Fibroblast of lung (primary cell): ENCODE results near the gene TRPV4. TPM values are rescaled to one million over a fixed set of nuclear protein-coding genes. Genes with fewer than 3 reads are reported as not detected.
A peak's percentile ranks its signal among the peaks of the same experiment; 100 is the strongest.

ENCODE experiments used
- DNase-seq, 2 donors: peaks; one replicate each; pipeline versions ENCODE4 v3.0.0 to v3.0.0-alpha.2; 2010; ENCODE audit warnings: low read depth in 2 of 2
- H2AFZ ChIP-seq: 2 replicates; pipeline ENCODE4 v1.5.1; 2012; ENCODE audit warnings: low read length, control low read depth, inconsistent platforms
- H3K27ac ChIP-seq: 2 replicates; pipeline ENCODE4 v1.5.1; 2011; ENCODE audit warnings: low read length, control low read depth; ENCODE audit not compliant: insufficient read depth
- H3K27me3 ChIP-seq: 2 replicates; pipeline ENCODE4 v1.5.1; 2011; ENCODE audit warnings: mild to moderate bottlenecking, low read length; ENCODE audit not compliant: control insufficient read depth, insufficient read depth
- H3K36me3 ChIP-seq: 2 replicates; pipeline ENCODE4 v1.5.1; 2011; ENCODE audit warnings: low read length; ENCODE audit not compliant: control insufficient read depth, insufficient read depth
- H3K4me1 ChIP-seq: 2 replicates; pipeline ENCODE4 v1.5.1; 2011; ENCODE audit warnings: low read length; ENCODE audit not compliant: control insufficient read depth, insufficient read depth; ENCODE audit errors: extremely low read depth
- H3K4me2 ChIP-seq: 2 replicates; pipeline ENCODE4 v1.5.1; 2011; ENCODE audit warnings: low read length, control low read depth; ENCODE audit not compliant: insufficient read depth; ENCODE audit errors: extremely low read depth
- H3K4me3 ChIP-seq, 4 experiments: fragments of 200-600 bp in 1 of 4; sonication (generic) in 1 of 4; replicated peaks in 1 of 4; 2 replicates each; pipeline ENCODE4 v1.5.1; 2011 to 2016; ENCODE audit warnings: low read length in 4 of 4, low read depth in 3 of 4, mild to moderate bottlenecking in 3 of 4, control low read depth in 2 of 4, inconsistent platforms in 1 of 4, mixed read lengths in 1 of 4; ENCODE audit not compliant: insufficient read depth in 1 of 4; ENCODE audit errors: control extremely low read depth in 1 of 4
- H3K79me2 ChIP-seq: 2 replicates; pipeline ENCODE4 v1.5.1; 2012; ENCODE audit warnings: mild to moderate bottlenecking, low read length, inconsistent platforms; ENCODE audit not compliant: control insufficient read depth, insufficient read depth
- H3K9ac ChIP-seq: 2 replicates; pipeline ENCODE4 v1.5.1; 2011; ENCODE audit warnings: mild to moderate bottlenecking, low read length, control low read depth; ENCODE audit not compliant: insufficient read depth
- H3K9me3 ChIP-seq: 2 replicates; pipeline ENCODE4 v1.5.1; 2012; ENCODE audit warnings: low read depth, low read length; ENCODE audit not compliant: control insufficient read depth, insufficient read depth
- H4K20me1 ChIP-seq: 2 replicates; pipeline ENCODE4 v1.5.1; 2011; ENCODE audit warnings: low read length; ENCODE audit not compliant: control insufficient read depth, insufficient read depth; ENCODE audit errors: extremely low read depth
- EZH2 ChIP-seq: IDR thresholded peaks from 2 replicates; pipeline ENCODE4 v1.5.1; 2012; ENCODE audit warnings: low read length, control low read depth, mild to moderate bottlenecking; ENCODE audit errors: missing control alignments
- polyA plus RNA-seq, 2 donors: library from polyadenylated mRNA; depleted of rRNA in 1 of 2; stranded (reverse) in 1 of 2; unstranded in 1 of 2; fragments of >200 nt; gene quantifications; 2 replicates each; pipeline ENCODE4 v1.2.1, GENCODE V29; 2011 to 2012; ENCODE audit warnings: missing spikeins in 1 of 2
- total RNA-seq: library from RNA; depleted of rRNA; stranded (reverse); fragments of >200 nt; gene quantifications from 2 replicates; pipeline ENCODE4 v1.2.1, GENCODE V29; 2014
- TF ChIP-seq, protein P1 (sequence below), 2 donors: IDR thresholded peaks in 1 of 2; conservative IDR thresholded peaks in 1 of 2; 1 replicate in 1 of 2; 2 replicates in 1 of 2; pipeline ENCODE4 v1.5.1; 2011 to 2012; ENCODE audit warnings: low read length in 2 of 2, control low read depth in 1 of 2, inconsistent platforms in 1 of 2, low read depth in 1 of 2, mild to moderate bottlenecking in 1 of 2

TRPV4 gene
- total and polyA plus RNA-seq, 2 donors (not counting 1 experiment from before 2014, with no cell fraction given) = 0.66 to 0.83 TPM

DNA sequence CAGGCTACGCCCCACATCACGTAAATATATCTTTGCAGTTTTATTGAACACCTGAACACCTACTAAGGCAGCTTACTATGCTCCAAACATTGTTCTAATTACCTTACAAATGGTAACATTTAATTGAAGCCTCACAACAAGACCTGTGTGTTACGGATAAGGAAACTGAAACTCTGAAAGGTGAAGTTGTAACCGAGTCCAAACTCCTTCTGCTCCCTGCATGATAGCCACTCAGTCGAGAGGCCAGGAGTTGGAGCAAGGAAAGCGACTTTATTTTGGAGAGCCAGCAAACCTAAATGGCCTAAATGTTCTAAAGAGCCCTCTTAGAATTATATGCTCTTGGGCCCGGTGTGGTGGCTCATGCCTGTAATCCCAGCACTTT lies 12.6 kb upstream of the TRPV4 start:
- Histone ChIP-seq H3K4me3 (peak overlapping the region in 1 of 4 experiments; percentile 45), H3K9ac (no peak overlapping the region), H2AFZ (no peak overlapping the region), H3K4me2 (peak overlapping the region; percentile 91), H3K36me3 (no peaks in the 10 kb centered on the region), H4K20me1 (no peaks in the 10 kb centered on the region), H3K9me3 (no peaks in the 10 kb centered on the region), H3K27ac (no peak overlapping the region), H3K4me1 (no peaks in the 10 kb centered on the region), H3K79me2 (no peaks in the 10 kb centered on the region), H3K27me3 (no peaks in the 10 kb centered on the region)
- DNase-seq = no peak
- TF ChIP-seq EZH2 = no peak
- TF ChIP-seq, protein P1, sequence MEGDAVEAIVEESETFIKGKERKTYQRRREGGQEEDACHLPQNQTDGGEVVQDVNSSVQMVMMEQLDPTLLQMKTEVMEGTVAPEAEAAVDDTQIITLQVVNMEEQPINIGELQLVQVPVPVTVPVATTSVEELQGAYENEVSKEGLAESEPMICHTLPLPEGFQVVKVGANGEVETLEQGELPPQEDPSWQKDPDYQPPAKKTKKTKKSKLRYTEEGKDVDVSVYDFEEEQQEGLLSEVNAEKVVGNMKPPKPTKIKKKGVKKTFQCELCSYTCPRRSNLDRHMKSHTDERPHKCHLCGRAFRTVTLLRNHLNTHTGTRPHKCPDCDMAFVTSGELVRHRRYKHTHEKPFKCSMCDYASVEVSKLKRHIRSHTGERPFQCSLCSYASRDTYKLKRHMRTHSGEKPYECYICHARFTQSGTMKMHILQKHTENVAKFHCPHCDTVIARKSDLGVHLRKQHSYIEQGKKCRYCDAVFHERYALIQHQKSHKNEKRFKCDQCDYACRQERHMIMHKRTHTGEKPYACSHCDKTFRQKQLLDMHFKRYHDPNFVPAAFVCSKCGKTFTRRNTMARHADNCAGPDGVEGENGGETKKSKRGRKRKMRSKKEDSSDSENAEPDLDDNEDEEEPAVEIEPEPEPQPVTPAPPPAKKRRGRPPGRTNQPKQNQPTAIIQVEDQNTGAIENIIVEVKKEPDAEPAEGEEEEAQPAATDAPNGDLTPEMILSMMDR (conservative IDR thresholded peaks at IDR 0.05 in 1 of 2, IDR thresholded peaks at IDR 0.05 in 1 of 2; ENCODE audit: low read depth in 1 of 2, low read length in 2 of 2) = no peak

DNA sequence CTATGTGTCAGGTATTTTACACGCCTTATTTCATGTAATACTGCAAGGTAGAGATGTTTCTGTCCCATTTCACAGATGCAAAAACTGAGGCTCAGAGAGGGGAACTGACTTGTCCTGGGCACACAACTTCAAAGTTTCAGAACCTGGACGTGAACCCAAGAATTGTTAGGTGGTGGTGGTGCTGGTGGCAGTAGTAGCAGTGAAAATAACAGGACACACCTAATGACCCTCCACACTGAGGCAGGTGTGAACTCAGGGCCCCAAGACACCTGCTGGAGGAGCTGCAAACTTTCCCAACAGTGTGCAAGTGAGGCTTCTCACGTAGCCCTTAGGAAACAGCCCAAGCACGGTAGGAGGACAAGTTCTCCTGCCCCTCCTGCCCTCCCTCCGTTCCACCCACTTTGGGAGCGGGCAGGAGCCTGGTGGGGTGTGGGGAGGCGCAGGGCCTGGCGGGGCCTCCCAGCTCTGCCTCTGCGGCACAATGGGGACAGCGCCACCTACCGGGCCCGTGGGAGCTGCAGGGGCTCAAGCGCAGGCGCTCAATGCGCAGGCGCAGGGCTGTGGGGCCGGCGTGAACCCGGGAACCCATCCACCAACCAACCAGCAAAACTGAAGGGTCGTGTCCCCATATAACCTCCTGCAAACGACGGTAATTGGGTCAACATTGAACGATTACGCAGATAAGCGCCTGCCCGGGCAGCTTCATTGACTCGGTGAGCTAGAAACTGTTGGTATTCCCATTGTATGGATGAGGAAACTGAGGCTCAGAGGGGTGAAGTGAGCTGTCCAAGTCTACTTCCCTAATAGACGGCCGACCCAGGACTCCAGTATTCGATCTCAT lies 12.0 kb upstream of the TRPV4 start:
- TF ChIP-seq, protein P1 (conservative IDR thresholded peaks at IDR 0.05 in 1 of 2, IDR thresholded peaks at IDR 0.05 in 1 of 2; ENCODE audit: low read depth in 1 of 2, low read length in 2 of 2) = peak; percentile 87 to 92
- no peak for TF ChIP-seq EZH2
- no peaks in the 10 kb centered on the region for H3K4me1 ChIP-seq
- peak; percentile 63 to 74 for DNase-seq
- H2AFZ ChIP-seq = peak overlapping the region; percentile 84
- H3K27me3 ChIP-seq = no peaks in the 10 kb centered on the region
- H3K4me2 ChIP-seq = peak overlapping the region; percentile 91
- no peaks in the 10 kb centered on the region for H4K20me1 ChIP-seq
- no peak overlapping the region for H3K27ac ChIP-seq
- no peak overlapping the region for H3K9ac ChIP-seq
- no peaks in the 10 kb centered on the region for H3K79me2 ChIP-seq
- peak overlapping the region in 3 of 4 experiments; percentile 26 to 45 (median 36) for H3K4me3 ChIP-seq
- H3K9me3 ChIP-seq = no peaks in the 10 kb centered on the region
- H3K36me3 ChIP-seq = no peaks in the 10 kb centered on the region

DNA sequence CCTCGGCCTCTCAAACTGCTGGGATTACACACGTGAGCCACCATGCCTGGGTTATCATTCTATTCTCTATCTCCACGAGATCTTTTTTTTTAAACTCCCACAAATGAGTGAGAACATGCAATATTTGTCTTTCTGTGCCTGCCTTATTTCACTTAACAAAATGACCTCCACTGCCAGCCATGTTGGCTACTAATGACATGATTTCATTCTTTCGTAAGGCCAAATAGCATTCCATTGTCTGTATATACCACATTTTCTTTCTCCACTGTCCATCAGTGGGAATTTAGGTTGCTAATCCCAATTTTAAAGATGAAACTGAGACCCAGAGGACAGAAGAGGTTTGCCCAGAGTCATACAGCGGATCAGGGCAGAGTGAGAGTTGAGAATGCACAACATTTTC lies 10.9 kb upstream of the TRPV4 start:
- Histone ChIP-seq H3K4me1 (no peaks in the 10 kb centered on the region), H3K27ac (no peak overlapping the region), H3K9me3 (no peaks in the 10 kb centered on the region), H3K27me3 (no peaks in the 10 kb centered on the region), H3K36me3 (no peaks in the 10 kb centered on the region), H2AFZ (no peak overlapping the region), H4K20me1 (no peaks in the 10 kb centered on the region), H3K4me2 (no peak overlapping the region), H3K79me2 (no peaks in the 10 kb centered on the region), H3K4me3 (no peak overlapping the region), H3K9ac (no peak overlapping the region)
- DNase-seq = no peak
- TF ChIP-seq, protein P1 (conservative IDR thresholded peaks at IDR 0.05 in 1 of 2, IDR thresholded peaks at IDR 0.05 in 1 of 2; ENCODE audit: low read depth in 1 of 2, low read length in 2 of 2) = no peak
- no peak for TF ChIP-seq EZH2
